ENCODE results near the gene PSMD14.

GRCh38 chr2:161391737-161392506 is 83.7 kb downstream of the PSMD14 start:
- TF ChIP-seq CTCF (IDR thresholded peaks at IDR 0.05) = no peak
- no peak for TF ChIP-seq POLR2AphosphoS5 (IDR thresholded peaks at IDR 0.05; ENCODE audit: low read depth, low read length)
- no peak for TF ChIP-seq REST (IDR thresholded peaks at IDR 0.05; ENCODE audit: insufficient read depth in 1 of 2, low read depth in 2 of 2, low read length in 1 of 2)
- no peak for TF ChIP-seq TCF7L2 (IDR thresholded peaks at IDR 0.05; ENCODE audit: low read depth, low read length)

Data from Panc1 (cell line).